Measurements from ENCODE around the gene SORBS2. TPM values are rescaled to one million over a fixed set of nuclear protein-coding genes. Genes with fewer than 3 reads are reported as not detected.
"Not testable (repeated sequence)": the region's sequence is repeated elsewhere in the genome, so short reads cannot be mapped to it uniquely, and the experiment has no call there.

Gene SORBS2
- total RNA-seq, 1 donor from 2014 or later: not detected

- intact Hi-C loops (cut with micrococcal nuclease): no loop called here
Measured at GRCh38 chr4:185716577-185717376, 95.2 kb downstream of the SORBS2 start.

- intact Hi-C loops (cut with micrococcal nuclease): no loop called here
Measured at GRCh38 chr4:185716141-185716551, 95.8 kb downstream of the SORBS2 start.

- intact Hi-C loops (cut with micrococcal nuclease): not testable (repeated sequence)
Measured at GRCh38 chr4:185714524-185714923, 97.5 kb downstream of the SORBS2 start.

- intact Hi-C loops (cut with micrococcal nuclease): no loop called here
Measured at GRCh38 chr4:185713731-185714130, 98.3 kb downstream of the SORBS2 start.

GRCh38 chr4:185713272-185713671 is 98.7 kb downstream of the SORBS2 start:
- intact Hi-C loops (cut with micrococcal nuclease): no loop called here

- intact Hi-C loops (cut with micrococcal nuclease): no loop called here
Measured at GRCh38 chr4:185712350-185713024, 99.5 kb downstream of the SORBS2 start.

- intact Hi-C loops (cut with micrococcal nuclease): no loop called here
Measured at GRCh38 chr4:185711726-185712125, 100.3 kb downstream of the SORBS2 start.

- intact Hi-C loops (cut with micrococcal nuclease): no loop called here
Measured at GRCh38 chr4:185710487-185710995, 101.5 kb downstream of the SORBS2 start.

GRCh38 chr4:185709802-185710486 is 102.0 kb downstream of the SORBS2 start:
- intact Hi-C loops (cut with micrococcal nuclease): no loop called here

GRCh38 chr4:185708348-185708747 is 103.6 kb downstream of the SORBS2 start:
- intact Hi-C loops (cut with micrococcal nuclease): no loop called here

- intact Hi-C loops (cut with micrococcal nuclease): not testable (repeated sequence)
Measured at GRCh38 chr4:185707622-185708021, 104.4 kb downstream of the SORBS2 start.

GRCh38 chr4:185702147-185702663 is 109.8 kb downstream of the SORBS2 start:
- intact Hi-C loops (cut with micrococcal nuclease): no loop called here

- intact Hi-C loops (cut with micrococcal nuclease): no loop called here
Measured at GRCh38 chr4:185700630-185701029, 111.4 kb downstream of the SORBS2 start.

GRCh38 chr4:185700048-185700447 is 111.9 kb downstream of the SORBS2 start:
- intact Hi-C loops (cut with micrococcal nuclease): no loop called here

GRCh38 chr4:185697488-185697887 is 114.5 kb downstream of the SORBS2 start:
- intact Hi-C loops (cut with micrococcal nuclease): no loop called here

GRCh38 chr4:185695743-185696142 is 116.3 kb downstream of the SORBS2 start:
- intact Hi-C loops (cut with micrococcal nuclease): no loop called here

GRCh38 chr4:185693548-185694215 is 118.3 kb downstream of the SORBS2 start:
- intact Hi-C loops (cut with micrococcal nuclease): no loop called here

- intact Hi-C loops (cut with micrococcal nuclease): no loop called here
Measured at GRCh38 chr4:185689407-185689806, 122.6 kb downstream of the SORBS2 start.

- intact Hi-C loops (cut with micrococcal nuclease): no loop called here
Measured at GRCh38 chr4:185685804-185686203, 126.2 kb downstream of the SORBS2 start.

- intact Hi-C loops (cut with micrococcal nuclease): no loop called here
Measured at GRCh38 chr4:185683896-185684295, 128.1 kb downstream of the SORBS2 start.

GRCh38 chr4:185683222-185683621 is 128.8 kb downstream of the SORBS2 start:
- intact Hi-C loops (cut with micrococcal nuclease): no loop called here
